GM23338 (cell line): ENCODE data around the gene ASB1. TPM values are rescaled to one million over a fixed set of nuclear protein-coding genes. Genes with fewer than 3 reads are reported as not detected.

ENCODE experiments used
- ATAC-seq: fragments of 200-7000 bp; cut with Tn5 transposase; 3 replicates; pipeline ENCODE4 v1.9.1; 2020
- DNase-seq: peaks from one replicate; pipeline ENCODE4 v3.0.0-alpha.2; 2015; ENCODE audit warnings: low spot score
- H2AFZ ChIP-seq: fragments of 200-600 bp; sonication (generic); 2 replicates; pipeline ENCODE4 v1.8.0; 2016; ENCODE audit warnings: antibody characterized with exemption, mild to moderate bottlenecking, moderate library complexity
- H3F3A ChIP-seq: fragments of 200-600 bp; sonication (generic); replicated peaks from 2 replicates; pipeline ENCODE4 v1.8.0; 2017; ENCODE audit warnings: antibody characterized with exemption, mixed run types, low read depth
- H3K27ac ChIP-seq: fragments of 200-600 bp; sonication (generic); 2 replicates; pipeline ENCODE4 v1.6.1; 2016; ENCODE audit warnings: low read depth
- H3K27me3 ChIP-seq: fragments of 200-600 bp; sonication (generic); 2 replicates; pipeline ENCODE4 v1.8.0; 2016; ENCODE audit warnings: mild to moderate bottlenecking, mixed run types, moderate library complexity; ENCODE audit not compliant: insufficient read depth
- H3K36me3 ChIP-seq: fragments of 200-600 bp; sonication (generic); 2 replicates; pipeline ENCODE4 v1.8.0; 2016; ENCODE audit warnings: mild to moderate bottlenecking; ENCODE audit not compliant: insufficient read depth
- H3K4me1 ChIP-seq: fragments of 200-600 bp; sonication (generic); 2 replicates; pipeline ENCODE4 v1.8.0; 2016; ENCODE audit warnings: mild to moderate bottlenecking, moderate library complexity; ENCODE audit not compliant: insufficient read depth
- H3K4me2 ChIP-seq: fragments of 200-600 bp; sonication (generic); 2 replicates; pipeline ENCODE4 v1.7.1; 2017; ENCODE audit warnings: mixed run types
- H3K4me3 ChIP-seq: fragments of 200-600 bp; sonication (generic); 2 replicates; pipeline ENCODE4 v1.6.1; 2016; ENCODE audit warnings: mixed run types
- H3K79me2 ChIP-seq: fragments of 200-600 bp; sonication (generic); replicated peaks from 2 replicates; pipeline ENCODE4 v1.8.0; 2017; ENCODE audit warnings: mild to moderate bottlenecking; ENCODE audit not compliant: insufficient read depth
- H3K9me2 ChIP-seq: fragments of 200-600 bp; sonication (generic); 2 replicates; pipeline ENCODE4 v1.8.0; 2017; ENCODE audit not compliant: insufficient read depth
- H4K20me1 ChIP-seq: fragments of 200-600 bp; sonication (generic); replicated peaks from 2 replicates; pipeline ENCODE4 v1.8.0; 2017; ENCODE audit warnings: mild to moderate bottlenecking; ENCODE audit not compliant: insufficient read depth
- H3K27ac Mint-ChIP-seq: 2 replicates; pipeline ENCODE4 v1.8.0; 2020; ENCODE audit warnings: inconsistent platforms, mild to moderate bottlenecking, moderate library complexity, mixed read lengths
- H3K27me3 Mint-ChIP-seq: 3 replicates; pipeline ENCODE4 v1.8.0; 2022; ENCODE audit warnings: low read depth, mild to moderate bottlenecking, moderate library complexity, mixed read lengths, inconsistent platforms; ENCODE audit not compliant: insufficient read depth, poor library complexity
- H3K36me3 Mint-ChIP-seq: 3 replicates; pipeline ENCODE4 v1.8.0; 2021; ENCODE audit warnings: low read depth, mild to moderate bottlenecking, inconsistent platforms, moderate library complexity, mixed read lengths
- H3K4me1 Mint-ChIP-seq: 3 replicates; pipeline ENCODE4 v1.8.0; 2020; ENCODE audit warnings: mild to moderate bottlenecking, inconsistent platforms, mixed read lengths
- H3K4me3 Mint-ChIP-seq: 3 replicates; pipeline ENCODE4 v1.8.0; 2021; ENCODE audit warnings: moderate library complexity, mild to moderate bottlenecking, inconsistent platforms, mixed read lengths
- H3K9me3 Mint-ChIP-seq: 3 replicates; pipeline ENCODE4 v1.8.0; 2020; ENCODE audit warnings: moderate library complexity, mild to moderate bottlenecking, inconsistent platforms, mixed read lengths
- CTCF ChIP-seq, 2 experiments: fragments of 200-600 bp in 1 of 2; sonication (generic) in 1 of 2; conservative IDR thresholded peaks; 2 replicates each; pipeline versions ENCODE4 v1.5.1 to v1.6.1; 2016 to 2017; ENCODE audit warnings: antibody characterized with exemption in 2 of 2, low read depth in 2 of 2, mild to moderate bottlenecking in 2 of 2, moderate library complexity in 1 of 2
- ETS1 ChIP-seq: IDR thresholded peaks from 2 replicates; pipeline ENCODE4 v1.6.1; 2016; ENCODE audit warnings: antibody characterized with exemption
- JUNB ChIP-seq: IDR thresholded peaks from one replicate; pipeline ENCODE4 v1.6.1; 2016; ENCODE audit warnings: antibody characterized with exemption; ENCODE audit not compliant: unreplicated experiment
- NANOG ChIP-seq: IDR thresholded peaks from 2 replicates; pipeline ENCODE4 v1.6.1; 2016; ENCODE audit warnings: antibody characterized with exemption, borderline replicate concordance
- POLR2AphosphoS5 ChIP-seq: IDR thresholded peaks from 2 replicates; pipeline ENCODE4 v1.6.1; 2016; ENCODE audit warnings: antibody characterized with exemption, low read depth
- STAT1 ChIP-seq: IDR thresholded peaks from one replicate; pipeline ENCODE4 v1.6.1; 2016; ENCODE audit warnings: antibody characterized with exemption; ENCODE audit not compliant: unreplicated experiment
- ZNF462 ChIP-seq: fragments of 250-450 bp; sonication (Bioruptor Pico); IDR thresholded peaks from 2 replicates; pipeline ENCODE4 v1.5.0; 2020; ENCODE audit warnings: mild to moderate bottlenecking, moderate library complexity
- polyA plus RNA-seq: library from polyadenylated mRNA; unstranded; fragments of >200 nt; fragmentation: Nextera tagmentation; extraction: Ambion mirVana; gene quantifications from 2 replicates; pipeline ENCODE4 v1.2.1, GENCODE V29; 2016
- total RNA-seq: library from RNA; depleted of rRNA; stranded (reverse); fragments of >200 nt; shearing (Covaris generic); gene quantifications from 2 replicates; pipeline ENCODE4 v1.2.3, GENCODE V29; 2014

The ASB1 gene
- total and polyA plus RNA-seq, 2 experiments from 2014 or later, result 21.5 to 23.9 TPM

- Mint-ChIP-seq H3K9me3 (no peaks in the 10 kb centered on the region), H3K27ac (no peak overlapping the region; the same call in 1 of the 2 replicates), H3K36me3 (no peaks in the 10 kb centered on the region), H3K27me3 (peaks cover 4% of the 10 kb centered on the region), H3K4me1 (peaks cover 2% of the 10 kb centered on the region; the same call in 1 of the 3 replicates), H3K4me3 (no peak overlapping the region)
- TF ChIP-seq CTCF (conservative IDR thresholded peaks at IDR 0.05; ENCODE audit: low read depth in 2 of 2), result no peak
- TF ChIP-seq ETS1, result no peak
- TF ChIP-seq STAT1, result no peak
- TF ChIP-seq POLR2AphosphoS5, result no peak
- no peaks in the 10 kb centered on the region for H4K20me1 ChIP-seq
- no peaks in the 10 kb centered on the region for H3K36me3 ChIP-seq
- ATAC-seq (no peak), DNase-seq (no peak)
- no peaks in the 10 kb centered on the region for H3K79me2 ChIP-seq
- H2AFZ ChIP-seq, result no peak overlapping the region
- H3K4me3 ChIP-seq, result no peak overlapping the region
- H3K4me1 ChIP-seq, result no peaks in the 10 kb centered on the region
- H3F3A ChIP-seq, result no peaks in the 10 kb centered on the region
- no peaks in the 10 kb centered on the region for H3K27me3 ChIP-seq
- H3K9me2 ChIP-seq, result no peaks in the 10 kb centered on the region
- H3K27ac ChIP-seq, result no peak overlapping the region
- H3K4me2 ChIP-seq, result no peak overlapping the region
Measured at GRCh38 chr2:238497610-238498005, 70.9 kb downstream of the ASB1 start.

- ATAC-seq, result no peak
- Histone ChIP-seq H3K27ac (no peak overlapping the region), H3F3A (no peaks in the 10 kb centered on the region), H3K9me2 (no peaks in the 10 kb centered on the region), H3K4me2 (no peak overlapping the region), H3K4me3 (no peak overlapping the region), H3K27me3 (no peaks in the 10 kb centered on the region), H2AFZ (no peak overlapping the region), H3K36me3 (no peaks in the 10 kb centered on the region), H3K79me2 (no peaks in the 10 kb centered on the region), H3K4me1 (no peaks in the 10 kb centered on the region), H4K20me1 (no peaks in the 10 kb centered on the region)
- TF ChIP-seq NANOG, result no peak
- no peak for TF ChIP-seq STAT1
- no peak for TF ChIP-seq ZNF462 (CRISPR knock-in tag)
- TF ChIP-seq JUNB, result no peak
- no peaks in the 10 kb centered on the region for H3K36me3 Mint-ChIP-seq
- no peak overlapping the region; the same call in 1 of the 2 replicates for H3K27ac Mint-ChIP-seq
- no peaks in the 10 kb centered on the region; the same call in 2 of the 3 replicates for H3K4me1 Mint-ChIP-seq
- no peaks in the 10 kb centered on the region for H3K9me3 Mint-ChIP-seq
- H3K27me3 Mint-ChIP-seq, result peaks cover 4% of the 10 kb centered on the region
- no peak for DNase-seq
- H3K4me3 Mint-ChIP-seq, result no peak overlapping the region
Measured at GRCh38 chr2:238498188-238498587, 71.5 kb downstream of the ASB1 start.
